ENCODE results near the gene ZNF383.

DNA sequence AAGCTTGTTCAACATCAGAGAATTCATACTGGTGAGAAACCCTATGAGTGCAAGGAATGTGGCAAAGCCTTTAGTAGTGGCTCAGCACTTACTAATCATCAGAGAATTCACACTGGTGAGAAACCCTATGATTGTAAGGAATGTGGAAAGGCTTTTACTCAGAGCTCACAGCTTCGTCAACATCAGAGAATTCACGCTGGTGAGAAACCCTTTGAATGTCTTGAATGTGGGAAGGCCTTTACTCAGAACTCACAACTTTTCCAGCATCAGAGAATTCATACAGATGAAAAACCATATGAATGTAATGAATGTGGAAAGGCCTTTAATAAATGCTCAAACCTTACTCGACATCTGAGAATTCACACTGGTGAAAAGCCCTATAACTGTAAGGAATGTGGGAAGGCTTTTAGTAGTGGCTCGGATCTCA, 25.2 kb downstream of the ZNF383 start:
- TF ChIP-seq, protein P1, sequence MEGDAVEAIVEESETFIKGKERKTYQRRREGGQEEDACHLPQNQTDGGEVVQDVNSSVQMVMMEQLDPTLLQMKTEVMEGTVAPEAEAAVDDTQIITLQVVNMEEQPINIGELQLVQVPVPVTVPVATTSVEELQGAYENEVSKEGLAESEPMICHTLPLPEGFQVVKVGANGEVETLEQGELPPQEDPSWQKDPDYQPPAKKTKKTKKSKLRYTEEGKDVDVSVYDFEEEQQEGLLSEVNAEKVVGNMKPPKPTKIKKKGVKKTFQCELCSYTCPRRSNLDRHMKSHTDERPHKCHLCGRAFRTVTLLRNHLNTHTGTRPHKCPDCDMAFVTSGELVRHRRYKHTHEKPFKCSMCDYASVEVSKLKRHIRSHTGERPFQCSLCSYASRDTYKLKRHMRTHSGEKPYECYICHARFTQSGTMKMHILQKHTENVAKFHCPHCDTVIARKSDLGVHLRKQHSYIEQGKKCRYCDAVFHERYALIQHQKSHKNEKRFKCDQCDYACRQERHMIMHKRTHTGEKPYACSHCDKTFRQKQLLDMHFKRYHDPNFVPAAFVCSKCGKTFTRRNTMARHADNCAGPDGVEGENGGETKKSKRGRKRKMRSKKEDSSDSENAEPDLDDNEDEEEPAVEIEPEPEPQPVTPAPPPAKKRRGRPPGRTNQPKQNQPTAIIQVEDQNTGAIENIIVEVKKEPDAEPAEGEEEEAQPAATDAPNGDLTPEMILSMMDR (conservative IDR thresholded peaks at IDR 0.05), result no peak
- TF ChIP-seq EZH2 (IDR thresholded peaks at IDR 0.05; ENCODE audit: low read depth), result no peak
